ENCODE results near the gene LIN54.
"Not testable (repeated sequence)": the region's sequence is repeated elsewhere in the genome, so short reads cannot be mapped to it uniquely, and the experiment has no call there.

LIN54 gene

DNA sequence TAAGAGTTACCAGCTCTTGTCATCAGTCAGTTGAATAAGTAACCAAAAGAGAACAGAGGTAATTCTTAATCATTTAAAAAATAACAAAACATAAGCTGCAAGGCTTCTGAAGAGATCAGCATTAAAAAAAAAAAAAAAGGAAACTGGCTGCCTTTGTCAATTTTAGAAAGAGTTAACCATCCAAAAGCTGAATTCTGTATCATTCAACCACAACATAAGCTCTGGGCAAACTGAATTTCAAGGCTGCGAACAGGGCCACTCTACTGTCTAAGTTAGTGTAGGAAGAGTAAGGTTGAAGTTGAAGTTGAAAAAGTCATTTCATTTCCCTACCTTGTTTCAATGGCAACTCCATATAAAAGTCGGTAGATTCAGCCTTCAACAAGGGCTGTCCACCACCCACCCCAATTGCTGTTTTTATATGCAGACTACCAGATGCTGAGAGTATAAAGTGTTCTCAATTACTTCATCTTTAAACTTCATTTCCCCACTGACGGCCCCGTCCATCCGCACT, 1.1 kb upstream of the LIN54 start:
- no peak for DNase-seq

GRCh38 chr4:83010111-83010521, 507 bp downstream of the LIN54 start:
- DNase-seq = no peak

- no peak for DNase-seq
Observed at GRCh38 chr4:83009529-83009928, 1.1 kb downstream of the LIN54 start.

- DNase-seq = not testable (repeated sequence)
Observed at GRCh38 chr4:83003044-83003791, 7.4 kb downstream of the LIN54 start.

- no peak for DNase-seq
Observed at GRCh38 chr4:83002329-83002728, 8.3 kb downstream of the LIN54 start.

DNA sequence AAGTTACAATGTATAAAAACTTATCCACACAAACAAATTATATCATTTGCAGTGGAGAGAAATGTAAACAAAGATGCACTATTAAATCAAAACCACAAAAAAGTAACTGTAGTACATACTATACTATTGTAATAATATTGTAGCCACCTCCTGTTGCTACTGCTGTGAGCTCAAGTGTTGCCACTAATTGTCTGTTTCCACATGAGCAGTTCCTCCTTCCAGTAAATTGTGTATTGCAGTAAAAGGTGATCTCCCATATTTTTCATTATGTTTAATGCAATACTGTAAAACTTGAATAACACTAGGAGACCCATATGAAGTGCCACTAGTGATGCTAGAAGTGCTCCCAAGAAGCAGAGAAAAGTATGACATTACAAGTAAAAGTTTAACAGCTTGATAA, 11.7 kb downstream of the LIN54 start:
- no peak for DNase-seq

- DNase-seq = no peak
Observed at GRCh38 chr4:82994834-82995233, 15.8 kb downstream of the LIN54 start.

DNA sequence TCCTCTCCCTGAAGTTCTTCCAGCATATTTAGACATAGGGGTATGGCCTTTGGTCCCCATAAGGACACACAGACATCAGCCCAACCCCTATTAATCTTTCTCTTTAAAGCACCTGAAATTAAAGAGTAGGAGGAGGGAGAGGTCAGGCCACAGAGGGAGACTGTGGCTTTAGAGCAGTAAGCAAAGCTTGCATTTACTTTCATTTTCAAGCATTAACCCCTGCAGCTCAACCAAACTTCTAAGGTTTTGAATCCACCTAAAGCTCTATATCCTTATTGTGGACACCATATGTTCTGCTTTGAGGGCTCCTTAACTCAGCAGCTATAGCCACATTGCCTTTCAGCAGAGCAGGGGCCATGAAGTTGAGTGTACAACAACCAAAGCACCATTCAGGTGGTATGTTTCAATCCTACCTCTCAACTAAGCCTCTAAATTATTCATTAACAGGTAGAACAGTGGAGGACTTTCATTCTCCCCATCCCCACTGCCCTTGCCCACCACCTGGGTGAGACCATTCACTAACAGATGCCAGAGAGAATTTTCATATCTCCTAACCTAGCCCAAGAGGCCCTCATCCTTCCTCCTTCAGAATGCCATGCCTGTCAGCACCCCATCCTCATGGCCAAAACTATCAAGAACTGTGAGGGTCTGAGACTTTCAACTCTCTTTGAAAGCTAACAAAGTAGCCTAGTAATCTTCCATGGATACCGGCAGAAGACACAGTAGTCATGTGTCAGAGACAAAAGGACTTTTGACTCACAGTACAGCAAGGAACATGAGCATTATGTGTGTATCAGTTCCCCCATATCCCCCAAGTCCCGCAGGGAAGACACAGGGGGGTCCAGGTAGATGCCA, 20.8 kb downstream of the LIN54 start:
- no peak for DNase-seq

- DNase-seq = no peak
Observed at GRCh38 chr4:82988323-82988832, 22.2 kb downstream of the LIN54 start.

DNA sequence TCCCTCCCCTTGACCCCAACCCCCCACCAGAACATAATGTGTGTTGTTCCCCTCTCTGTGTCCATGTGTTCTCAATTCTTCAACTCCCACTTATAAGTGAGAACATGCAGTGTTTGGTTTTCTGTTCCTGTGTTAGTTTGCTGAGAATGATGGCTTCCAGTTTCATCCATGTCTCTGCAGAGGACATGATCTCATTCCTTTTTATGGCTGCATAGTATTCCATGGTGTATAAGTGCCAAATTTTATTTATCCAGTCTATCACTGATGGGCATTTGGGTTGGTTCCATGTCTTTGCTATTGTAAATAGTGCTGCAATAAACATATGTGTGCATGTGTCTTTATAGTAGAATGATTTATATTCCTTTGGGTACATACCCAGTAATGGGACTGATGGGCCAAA, 23.1 kb downstream of the LIN54 start:
- not testable (repeated sequence) for DNase-seq

GRCh38 chr4:82984459-82984858, 26.2 kb downstream of the LIN54 start:
- no peak for DNase-seq

DNA sequence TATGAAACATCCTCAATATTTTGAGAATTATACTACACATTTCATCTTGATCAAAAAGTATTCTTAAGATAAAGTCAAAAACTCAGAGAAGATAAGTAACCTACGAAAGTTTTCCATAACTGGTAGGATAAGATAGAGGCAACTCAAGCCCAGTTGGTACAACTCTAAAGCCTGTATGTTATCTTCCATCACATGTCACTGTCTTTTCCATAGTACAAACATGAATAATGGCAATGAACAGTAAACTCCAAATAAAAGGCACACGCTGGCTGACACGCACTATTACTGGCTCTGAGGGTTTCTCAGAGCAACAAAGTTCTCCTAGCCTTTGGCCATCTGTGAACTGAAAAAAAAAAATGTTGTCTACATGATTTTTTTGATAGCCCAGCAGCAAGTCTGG, 27.2 kb downstream of the LIN54 start:
- DNase-seq = no peak

- no peak for DNase-seq
Observed at GRCh38 chr4:82981138-82981537, 29.5 kb downstream of the LIN54 start.

DNA sequence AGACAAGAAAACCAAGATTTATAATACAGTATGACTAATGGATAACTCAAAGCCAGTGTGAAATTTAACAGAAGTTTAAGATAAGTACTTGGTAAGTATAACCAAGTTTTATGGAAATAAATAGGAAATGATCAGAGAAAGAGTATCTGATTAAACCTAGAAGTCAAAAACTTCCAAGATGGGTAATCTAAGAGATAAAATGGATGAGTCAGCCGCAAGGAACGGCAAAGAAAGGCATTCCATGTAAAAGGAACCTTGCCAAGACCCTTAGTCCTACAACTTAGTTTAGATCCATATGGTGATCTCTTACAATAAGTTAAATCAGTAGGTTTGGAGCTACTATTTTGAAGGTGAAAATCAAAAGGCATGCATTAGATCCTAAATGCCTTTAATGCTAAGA, 34.8 kb downstream of the LIN54 start:
- no peak for DNase-seq

DNA sequence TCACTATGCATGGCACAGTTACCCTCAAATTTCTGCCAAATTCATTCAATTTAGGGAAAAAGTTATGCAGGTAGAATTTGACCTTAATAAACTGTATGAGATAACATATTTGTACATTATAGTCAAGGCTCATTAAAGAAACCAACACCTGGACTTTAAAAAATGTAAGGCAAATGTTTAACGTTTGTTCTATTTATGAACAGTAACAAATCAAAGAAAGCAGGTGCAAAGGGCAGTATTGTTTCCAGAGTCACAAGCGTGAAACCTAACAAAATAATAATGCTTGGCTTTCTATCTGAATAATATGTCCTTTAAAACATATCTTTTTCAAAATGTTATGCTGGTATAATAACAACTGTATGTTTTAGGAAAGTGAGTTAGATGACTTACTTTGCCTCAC, 41.2 kb downstream of the LIN54 start:
- no peak for DNase-seq

- no peak for DNase-seq
Observed at GRCh38 chr4:82968972-82969371, 41.7 kb downstream of the LIN54 start.

GRCh38 chr4:82965763-82966162, 44.9 kb downstream of the LIN54 start:
- DNase-seq = no peak

DNA sequence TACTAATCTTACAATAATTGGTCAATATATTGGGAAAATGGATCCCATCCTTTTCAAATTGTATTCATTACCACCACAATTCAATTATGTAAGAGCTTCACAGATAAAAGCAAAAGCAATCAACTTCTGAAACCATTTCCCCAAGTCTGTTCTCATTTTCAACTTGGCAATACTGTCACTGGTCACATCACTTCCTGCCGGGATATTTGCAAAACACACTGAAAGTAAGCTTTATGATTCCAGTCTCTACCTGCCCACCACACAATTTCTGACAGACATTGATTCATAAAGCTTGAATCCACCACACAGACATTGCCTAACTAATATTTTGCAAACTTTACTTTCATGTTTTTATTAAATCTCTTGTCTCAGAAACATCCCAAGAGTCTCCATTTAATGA, 53.6 kb downstream of the LIN54 start:
- no peak for DNase-seq

- no peak for DNase-seq
Observed at GRCh38 chr4:82954212-82954611, 56.4 kb downstream of the LIN54 start.

- DNase-seq = no peak
Observed at GRCh38 chr4:82951196-82951595, 59.4 kb downstream of the LIN54 start.

- DNase-seq = no peak
Observed at GRCh38 chr4:82948647-82949204, 61.9 kb downstream of the LIN54 start.

DNA sequence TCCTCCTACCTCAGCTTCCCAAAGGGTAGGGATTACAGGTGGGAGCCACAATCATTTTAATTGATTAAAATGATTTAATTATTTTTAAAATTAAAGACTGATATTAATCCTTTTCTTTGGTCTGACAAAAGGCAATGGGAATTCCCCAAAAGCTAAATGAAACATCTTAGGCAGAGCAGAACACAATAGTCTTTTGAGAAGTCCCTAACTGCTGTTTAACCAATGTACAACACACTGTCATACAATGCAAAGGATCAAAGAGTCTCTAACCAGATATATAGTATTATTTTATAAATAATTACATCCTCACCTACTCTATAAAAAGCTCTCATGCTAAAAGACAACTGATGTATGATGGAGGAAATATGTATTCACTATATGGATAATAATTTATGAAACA, 63.1 kb downstream of the LIN54 start:
- no peak for DNase-seq

- DNase-seq = no peak
Observed at GRCh38 chr4:82939414-82939813, 71.2 kb downstream of the LIN54 start.

- no peak for DNase-seq
Observed at GRCh38 chr4:82934441-82934840, 76.2 kb downstream of the LIN54 start.

All from stimulated activated naive CD4-positive, alpha-beta T cell treated with Interleukin-2 at 50 U/mL for 16 hours (primary cell).